GM21423 (cell line): Measurements from ENCODE around the gene GPR148.

Experiments used
- ATAC-seq: cut with Tn5 transposase; IDR thresholded peaks from one replicate; pipeline ENCODE4 v1.9.1; 2021; ENCODE audit warnings: mild to moderate bottlenecking, moderate library complexity; ENCODE audit not compliant: unreplicated experiment

The GPR148 gene

DNA sequence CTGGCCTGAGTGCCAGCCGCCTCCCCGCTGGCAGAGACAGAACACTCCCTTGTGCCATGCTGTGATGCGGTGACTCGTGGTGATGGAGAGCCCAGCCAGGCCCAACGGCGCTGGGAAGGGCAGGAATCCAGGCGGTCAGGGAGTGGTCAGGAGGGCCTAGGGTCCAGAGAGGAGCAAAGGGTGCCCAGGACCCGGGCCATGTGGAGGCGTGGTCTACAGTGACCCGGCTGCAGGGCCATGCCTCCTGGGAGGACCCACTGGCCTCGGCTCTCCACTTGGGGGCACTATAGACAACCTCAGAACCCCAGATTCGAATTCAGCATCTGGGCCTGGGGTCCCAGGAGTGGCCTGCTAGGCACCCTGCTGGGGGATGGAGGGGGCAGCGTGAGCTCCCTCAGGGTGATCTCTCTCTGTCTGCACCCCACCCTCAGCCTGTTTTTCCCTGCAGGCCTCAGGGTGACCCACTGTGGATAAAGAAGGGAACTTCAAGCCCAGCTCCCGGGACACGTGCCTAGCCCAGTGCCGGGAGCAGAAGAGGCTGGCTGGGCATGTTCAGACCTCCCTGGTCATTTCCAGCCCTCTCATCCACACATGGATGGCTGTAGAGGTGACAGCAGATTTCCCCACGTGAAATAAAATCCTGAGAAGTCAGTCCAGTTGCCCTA, 39.5 kb downstream of the GPR148 start:
- no peak for ATAC-seq

DNA sequence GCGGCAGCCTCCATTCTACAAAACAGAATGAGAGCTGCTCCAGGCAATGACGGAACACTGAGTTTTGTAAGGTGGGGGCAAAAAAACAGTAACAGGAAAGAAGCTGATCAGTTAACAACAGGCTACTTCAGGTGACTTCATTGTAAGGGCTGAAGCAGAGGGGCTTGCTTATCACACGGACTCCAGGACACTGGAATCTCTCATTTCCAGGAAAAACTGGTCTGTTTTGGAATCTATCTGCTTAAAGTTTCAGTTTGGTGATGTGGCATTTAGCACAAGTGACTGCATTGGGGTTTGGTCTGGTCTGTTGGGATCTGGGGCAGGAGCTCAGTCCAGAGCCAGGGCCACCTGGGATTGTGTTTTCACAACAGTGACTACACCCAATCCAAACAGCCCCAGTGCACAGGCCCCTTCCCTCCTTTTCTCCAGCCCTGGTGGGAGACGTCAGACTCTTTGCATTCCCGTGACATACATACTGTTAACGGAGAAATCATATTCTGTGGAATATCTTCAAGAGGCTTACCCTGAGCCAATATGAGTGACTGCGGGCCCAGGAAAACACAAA, 40.6 kb downstream of the GPR148 start:
- no peak for ATAC-seq

DNA sequence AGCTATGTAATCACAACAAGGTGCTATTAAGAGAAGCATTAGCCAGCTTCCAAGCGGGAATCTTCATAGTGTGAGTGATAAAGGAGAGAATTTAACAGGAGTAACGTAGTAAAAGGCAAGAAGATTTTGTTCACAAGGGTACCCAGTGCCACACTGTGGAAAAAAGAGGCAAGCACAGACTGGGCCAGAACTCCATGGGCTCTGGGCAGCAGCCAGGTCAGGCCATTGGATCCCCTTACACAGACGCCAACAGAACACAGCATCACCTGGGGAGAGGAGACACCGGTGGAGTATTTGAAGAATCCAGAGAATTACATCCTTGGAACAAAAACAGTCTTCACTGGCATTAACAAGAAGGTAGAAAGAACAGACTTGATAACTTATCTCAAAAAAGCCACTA, 47.7 kb downstream of the GPR148 start:
- ATAC-seq = no peak

DNA sequence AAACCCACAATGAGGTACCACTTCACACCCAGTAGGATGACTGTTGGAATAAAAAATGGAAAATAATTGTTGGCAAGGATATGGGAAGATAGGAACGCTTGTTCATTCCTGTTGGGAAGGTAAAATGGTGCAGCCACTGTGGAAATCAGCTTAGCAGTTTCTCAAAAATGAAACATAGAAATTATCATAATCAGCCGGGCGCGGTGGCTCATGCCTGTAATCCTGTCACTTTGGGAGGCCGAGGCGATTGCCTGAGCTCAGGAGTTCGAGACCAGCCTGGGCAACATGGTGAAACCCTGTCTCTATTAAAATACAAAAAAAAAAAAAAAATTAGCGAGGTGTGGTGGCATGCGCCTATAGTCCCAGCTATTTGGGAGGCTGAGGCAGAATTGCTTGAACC, 49.9 kb downstream of the GPR148 start:
- no peak for ATAC-seq
